Left lung (tissue), 10 donors: ENCODE data around the gene ZNF780B. TPM values are rescaled to one million over a fixed set of nuclear protein-coding genes. Genes with fewer than 3 reads are reported as not detected.

ENCODE experiments used
- ATAC-seq: fragments of 200-7000 bp; cut with Tn5 transposase; one replicate; pipeline ENCODE4 v1.9.1; 2020; ENCODE audit warnings: moderate library complexity
- DNase-seq, 4 donors: peaks; one replicate each; pipeline ENCODE4 v3.0.0-alpha.2; 2013 to 2020
- H3K27ac ChIP-seq, 2 donors: fragments of 200-600 bp; sonication (generic) in 1 of 2; one replicate each; pipeline versions ENCODE4 v1.5.0 to v1.8.0; 2020 to 2021
- H3K27me3 ChIP-seq, 2 donors: fragments of 200-600 bp; sonication (generic) in 1 of 2; one replicate each; pipeline versions ENCODE4 v1.5.0 to v1.8.0; 2020 to 2021
- H3K36me3 ChIP-seq, 2 donors: fragments of 200-600 bp; sonication (generic) in 1 of 2; one replicate each; pipeline versions ENCODE4 v1.5.0 to v1.8.0; 2020 to 2021
- H3K4me1 ChIP-seq, 2 donors: fragments of 200-600 bp; one replicate each; pipeline ENCODE4 v1.8.0; 2021
- H3K4me3 ChIP-seq, 2 donors: fragments of 200-600 bp; sonication (generic) in 1 of 2; one replicate each; pipeline versions ENCODE4 v1.5.0 to v1.8.0; 2020 to 2021; ENCODE audit warnings: mild to moderate bottlenecking in 1 of 2
- H3K9me3 ChIP-seq, 2 donors: fragments of 200-600 bp; sonication (generic) in 1 of 2; one replicate each; pipeline versions ENCODE4 v1.5.0 to v1.8.0; 2020 to 2021
- intact Hi-C, 2 donors: fragments of 100-400 bp; cut with DNase I; formaldehyde crosslinking; loops; one replicate each; pipeline versions ENCODE4 v1.11.2 to v1.14.2; 2022
- polyA plus RNA-seq, 6 donors: library from polyadenylated mRNA; unstranded; fragments of 120-200 nt; gene quantifications; one replicate each; pipeline ENCODE4 v1.2.1, GENCODE V29; 2013; ENCODE audit not compliant: insufficient read length in 6 of 6
- total RNA-seq, 2 donors: library from RNA; stranded (reverse); fragmentation: NEBNext Ultra II Directional; extraction: Animal tissue kit (Norgen Biotek cat#: 25700); gene quantifications; one replicate each; pipeline ENCODE4 v1.2.1, GENCODE V29; 2021
- TF ChIP-seq, protein P1 (sequence below), 2 donors: fragments of 200-600 bp; sonication (generic) in 1 of 2; IDR thresholded peaks; one replicate each; pipeline versions ENCODE4 v1.5.0 to v1.8.0; 2021; ENCODE audit warnings: antibody characterized with exemption in 2 of 2
- donor health status: DM: no; HTN: yes; CAD: no.
- donor health status: DM: no; HTN: no; CAD: no.

ZNF780B gene
- total and polyA plus RNA-seq, 8 donors: 17.0 to 41.3 (median 31.5) TPM

DNA sequence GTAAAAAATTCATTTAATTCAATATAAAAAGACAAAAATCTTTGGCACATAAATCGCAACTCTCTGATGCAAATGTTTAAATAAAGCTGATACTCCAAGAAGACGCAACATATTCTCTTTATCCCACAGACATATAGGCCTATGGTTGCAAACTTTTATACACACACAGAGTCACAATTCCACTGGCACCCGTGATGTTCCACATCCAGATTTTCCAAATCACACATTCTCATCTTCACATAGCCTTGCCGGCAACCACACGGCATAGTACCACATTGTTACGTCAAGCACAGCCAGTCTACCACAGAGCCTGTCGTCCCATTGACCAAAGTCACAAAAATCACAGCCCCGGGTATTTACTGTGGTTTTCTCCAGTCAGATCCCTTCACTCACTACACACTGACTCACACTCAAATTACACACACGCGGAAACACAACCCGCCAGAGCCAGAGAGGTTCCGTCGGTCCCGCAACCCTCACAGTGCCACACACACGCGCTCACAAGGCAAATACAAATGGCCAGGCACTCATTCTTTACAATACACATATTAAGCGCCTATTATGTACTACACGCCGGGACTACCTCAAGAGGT, 59.7 kb downstream of the ZNF780B start:
- Histone ChIP-seq H3K4me1 (peaks cover 12 to 13% of the 10 kb centered on the region in 2 donors), H3K27ac (peak overlapping the region; percentile 82 to 84), H3K9me3 (peaks cover 0 to 4% of the 10 kb centered on the region in 2 donors), H3K36me3 (no peaks in the 10 kb centered on the region), H3K4me3 (peak overlapping the region; percentile 47 to 69), H3K27me3 (no peaks in the 10 kb centered on the region)
- DNase-seq (peak in 1 of 4 donors; percentile 26), ATAC-seq (peak; percentile 59)
- TF ChIP-seq, protein P1, sequence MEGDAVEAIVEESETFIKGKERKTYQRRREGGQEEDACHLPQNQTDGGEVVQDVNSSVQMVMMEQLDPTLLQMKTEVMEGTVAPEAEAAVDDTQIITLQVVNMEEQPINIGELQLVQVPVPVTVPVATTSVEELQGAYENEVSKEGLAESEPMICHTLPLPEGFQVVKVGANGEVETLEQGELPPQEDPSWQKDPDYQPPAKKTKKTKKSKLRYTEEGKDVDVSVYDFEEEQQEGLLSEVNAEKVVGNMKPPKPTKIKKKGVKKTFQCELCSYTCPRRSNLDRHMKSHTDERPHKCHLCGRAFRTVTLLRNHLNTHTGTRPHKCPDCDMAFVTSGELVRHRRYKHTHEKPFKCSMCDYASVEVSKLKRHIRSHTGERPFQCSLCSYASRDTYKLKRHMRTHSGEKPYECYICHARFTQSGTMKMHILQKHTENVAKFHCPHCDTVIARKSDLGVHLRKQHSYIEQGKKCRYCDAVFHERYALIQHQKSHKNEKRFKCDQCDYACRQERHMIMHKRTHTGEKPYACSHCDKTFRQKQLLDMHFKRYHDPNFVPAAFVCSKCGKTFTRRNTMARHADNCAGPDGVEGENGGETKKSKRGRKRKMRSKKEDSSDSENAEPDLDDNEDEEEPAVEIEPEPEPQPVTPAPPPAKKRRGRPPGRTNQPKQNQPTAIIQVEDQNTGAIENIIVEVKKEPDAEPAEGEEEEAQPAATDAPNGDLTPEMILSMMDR (IDR thresholded peaks at IDR 0.05): no peak
- intact Hi-C loops: no loop called here

DNA sequence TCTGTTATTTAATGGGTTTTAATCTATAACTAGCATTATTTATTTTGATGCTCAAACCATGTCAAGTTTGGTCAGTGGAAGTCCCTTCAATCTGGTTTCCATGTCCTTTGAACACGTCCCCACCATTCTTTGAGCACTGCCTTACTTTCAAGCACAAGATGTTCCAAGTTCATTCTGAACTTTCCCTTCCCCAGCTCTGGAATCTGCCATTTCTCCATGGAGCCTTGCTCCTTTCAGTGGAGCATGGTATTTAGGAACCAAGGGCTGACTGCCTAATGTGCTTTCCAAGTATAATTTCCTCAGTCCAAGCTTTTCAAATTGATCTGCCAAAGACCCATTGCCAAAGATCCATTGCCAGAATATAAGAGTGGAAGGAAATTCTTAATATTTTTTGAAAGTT, 60.2 kb downstream of the ZNF780B start:
- Histone ChIP-seq H3K36me3 (no peaks in the 10 kb centered on the region), H3K27ac (no peak overlapping the region), H3K27me3 (no peaks in the 10 kb centered on the region), H3K4me3 (peak overlapping the region; percentile 47 to 69), H3K9me3 (peaks cover 0 to 4% of the 10 kb centered on the region in 2 donors), H3K4me1 (peaks cover 12 to 13% of the 10 kb centered on the region in 2 donors)
- intact Hi-C loops: no loop called here
- ATAC-seq (no peak), DNase-seq (no peak)
- TF ChIP-seq, protein P1 (IDR thresholded peaks at IDR 0.05): no peak

DNA sequence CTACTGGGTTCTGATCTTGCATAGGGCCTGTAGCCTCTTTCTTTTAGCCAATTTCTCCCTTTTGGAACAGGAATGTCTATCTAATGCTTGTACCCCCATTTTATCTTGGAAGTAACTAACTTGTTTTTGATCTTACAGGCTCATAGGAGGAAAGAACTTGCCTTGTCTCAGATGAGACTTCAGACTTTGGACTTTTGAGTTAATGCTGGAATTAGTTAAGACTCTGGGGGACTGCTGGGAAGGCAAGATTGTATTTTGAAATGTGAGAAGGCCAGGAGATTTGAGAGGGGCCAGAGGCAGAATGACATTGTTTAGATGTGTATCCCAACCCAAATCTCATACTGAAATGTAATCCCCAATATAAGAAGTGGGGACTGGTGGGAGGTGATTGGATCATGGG, 61.7 kb downstream of the ZNF780B start:
- Histone ChIP-seq H3K9me3 (peaks cover 0 to 4% of the 10 kb centered on the region in 2 donors), H3K36me3 (no peaks in the 10 kb centered on the region), H3K27me3 (no peaks in the 10 kb centered on the region), H3K4me3 (no peak overlapping the region), H3K4me1 (peaks cover 12 to 13% of the 10 kb centered on the region in 2 donors), H3K27ac (no peak overlapping the region)
- TF ChIP-seq, protein P1 (IDR thresholded peaks at IDR 0.05): no peak
- no peak for DNase-seq
- intact Hi-C loops: no loop called here
- ATAC-seq: no peak

DNA sequence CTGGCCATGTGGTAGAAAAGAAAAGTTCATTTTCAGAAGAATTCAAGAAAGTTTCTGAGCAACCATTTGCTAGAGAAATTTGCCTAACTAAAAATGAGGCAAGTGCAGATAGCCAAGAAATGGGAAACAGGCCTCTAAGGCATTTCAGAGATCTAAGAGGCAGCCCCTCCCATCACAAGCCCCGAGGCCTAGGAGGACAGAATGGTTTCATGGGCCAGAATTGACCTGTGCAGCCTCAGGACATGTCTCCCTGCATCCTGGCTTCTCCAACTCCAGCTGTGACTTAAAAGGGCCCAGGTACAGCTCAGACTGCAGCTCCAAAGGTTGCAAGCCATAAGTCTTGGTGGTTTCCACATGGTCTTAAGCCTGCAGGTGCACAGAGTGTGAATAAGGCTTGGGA, 62.4 kb downstream of the ZNF780B start:
- H3K36me3 ChIP-seq: no peaks in the 10 kb centered on the region
- peaks cover 12 to 13% of the 10 kb centered on the region in 2 donors for H3K4me1 ChIP-seq
- ATAC-seq (no peak), DNase-seq (no peak)
- peaks cover 0 to 4% of the 10 kb centered on the region in 2 donors for H3K9me3 ChIP-seq
- intact Hi-C loops: no loop called here
- TF ChIP-seq, protein P1 (IDR thresholded peaks at IDR 0.05): no peak
- no peak overlapping the region for H3K27ac ChIP-seq
- no peaks in the 10 kb centered on the region for H3K27me3 ChIP-seq
- no peak overlapping the region for H3K4me3 ChIP-seq

DNA sequence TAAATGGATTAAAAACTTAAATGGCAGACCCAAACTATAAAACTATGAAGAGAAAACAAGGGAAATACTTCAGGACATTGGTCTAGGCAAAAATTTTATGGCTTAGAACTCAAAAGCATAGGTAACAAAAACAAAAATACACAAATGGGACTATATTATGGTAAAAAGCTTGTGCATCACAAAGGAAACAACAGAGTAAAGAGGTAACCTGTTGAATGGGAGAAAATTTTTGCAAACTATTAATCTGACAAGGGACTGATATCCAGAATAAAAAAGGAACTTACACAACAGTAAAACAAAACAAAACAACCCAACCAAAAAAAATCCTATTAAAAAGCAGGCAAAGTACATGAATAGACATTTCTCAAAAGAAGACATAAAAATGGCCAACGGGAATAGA, 68.4 kb downstream of the ZNF780B start:
- Histone ChIP-seq H3K4me3 (no peak overlapping the region), H3K27ac (no peak overlapping the region), H3K27me3 (no peaks in the 10 kb centered on the region), H3K9me3 (peaks cover 0 to 39% of the 10 kb centered on the region in 2 donors), H3K4me1 (no peaks in the 10 kb centered on the region), H3K36me3 (peaks cover 4 to 18% of the 10 kb centered on the region in 2 donors)
- TF ChIP-seq, protein P1 (IDR thresholded peaks at IDR 0.05): no peak
- intact Hi-C loops: no loop called here
- DNase-seq (no peak), ATAC-seq (no peak)
